Measurements from ENCODE around the gene EHMT2.

DNA sequence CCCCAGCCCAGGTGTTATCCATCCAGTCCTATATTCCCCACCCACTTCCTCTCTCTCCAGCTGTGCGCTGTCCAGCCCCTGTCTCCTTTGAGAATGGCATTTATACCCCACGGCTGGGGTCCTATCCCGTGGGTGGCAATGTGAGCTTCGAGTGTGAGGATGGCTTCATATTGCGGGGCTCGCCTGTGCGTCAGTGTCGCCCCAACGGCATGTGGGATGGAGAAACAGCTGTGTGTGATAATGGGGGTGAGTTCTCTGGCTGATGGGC, 31.1 kb upstream of the EHMT2 start:
- TF ChIP-seq EZH2 (IDR thresholded peaks at IDR 0.05; ENCODE audit: insufficient read depth, low read length), result no peak
- TF ChIP-seq, protein P1, sequence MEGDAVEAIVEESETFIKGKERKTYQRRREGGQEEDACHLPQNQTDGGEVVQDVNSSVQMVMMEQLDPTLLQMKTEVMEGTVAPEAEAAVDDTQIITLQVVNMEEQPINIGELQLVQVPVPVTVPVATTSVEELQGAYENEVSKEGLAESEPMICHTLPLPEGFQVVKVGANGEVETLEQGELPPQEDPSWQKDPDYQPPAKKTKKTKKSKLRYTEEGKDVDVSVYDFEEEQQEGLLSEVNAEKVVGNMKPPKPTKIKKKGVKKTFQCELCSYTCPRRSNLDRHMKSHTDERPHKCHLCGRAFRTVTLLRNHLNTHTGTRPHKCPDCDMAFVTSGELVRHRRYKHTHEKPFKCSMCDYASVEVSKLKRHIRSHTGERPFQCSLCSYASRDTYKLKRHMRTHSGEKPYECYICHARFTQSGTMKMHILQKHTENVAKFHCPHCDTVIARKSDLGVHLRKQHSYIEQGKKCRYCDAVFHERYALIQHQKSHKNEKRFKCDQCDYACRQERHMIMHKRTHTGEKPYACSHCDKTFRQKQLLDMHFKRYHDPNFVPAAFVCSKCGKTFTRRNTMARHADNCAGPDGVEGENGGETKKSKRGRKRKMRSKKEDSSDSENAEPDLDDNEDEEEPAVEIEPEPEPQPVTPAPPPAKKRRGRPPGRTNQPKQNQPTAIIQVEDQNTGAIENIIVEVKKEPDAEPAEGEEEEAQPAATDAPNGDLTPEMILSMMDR (IDR thresholded peaks at IDR 0.05; ENCODE audit: insufficient read depth, low read depth, low read length), result no peak

Data from astrocyte (in vitro differentiated cells and primary cell).